SKM-1 (cell line): Measurements from ENCODE around the gene NHLH2.

Experiments
- DNase-seq: peaks from one replicate; lab custom pipeline; 2025; ENCODE audit not compliant: unreplicated experiment; lab: John Stamatoyannopoulos, UW

The NHLH2 gene

DNA sequence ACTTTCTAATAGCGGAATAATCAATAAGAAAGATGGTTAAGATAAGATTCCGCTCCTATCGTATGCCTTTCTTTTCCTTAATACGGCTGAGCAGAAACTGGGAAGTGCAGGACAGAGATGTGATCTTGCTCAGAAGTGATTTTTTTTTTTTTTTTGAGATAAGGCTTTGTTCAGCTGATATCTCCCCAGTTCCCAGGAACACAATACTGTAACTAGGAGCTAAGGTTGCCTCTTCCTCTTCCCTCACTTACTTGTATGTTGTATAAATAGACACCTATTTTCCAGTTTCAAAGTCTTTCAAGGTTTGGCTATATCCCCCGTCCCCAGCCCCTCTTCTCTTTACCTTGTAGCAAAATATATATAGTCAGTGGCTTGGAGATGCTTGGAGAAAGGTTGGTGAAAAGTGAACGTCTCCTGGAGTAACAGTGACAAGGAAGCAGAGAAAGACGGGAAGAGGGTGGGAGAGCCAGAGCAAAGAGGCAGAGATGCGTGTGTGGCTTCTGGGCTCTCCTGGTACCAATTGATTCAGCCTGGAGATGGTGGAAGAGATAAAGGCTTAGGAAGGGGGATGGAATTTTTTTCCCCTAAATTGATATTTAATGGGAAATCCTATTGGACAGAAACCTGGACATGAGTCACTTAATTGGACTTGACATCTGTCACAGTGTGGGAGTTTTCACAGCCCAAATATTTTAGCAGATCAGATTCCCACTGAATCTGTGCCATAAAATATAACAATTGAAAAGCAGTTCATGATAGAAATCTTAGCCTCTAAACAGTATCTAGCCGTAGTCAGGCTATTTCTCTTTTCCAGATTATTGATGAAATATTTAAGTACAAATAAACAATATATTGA, at the start of gene NHLH2:
NHLH2 (minus strand) TSS at position 522 of the 856 bp plus-strand sequence. CDS start 2,754 bp downstream, outside the sequence.
- no peak for DNase-seq

DNA sequence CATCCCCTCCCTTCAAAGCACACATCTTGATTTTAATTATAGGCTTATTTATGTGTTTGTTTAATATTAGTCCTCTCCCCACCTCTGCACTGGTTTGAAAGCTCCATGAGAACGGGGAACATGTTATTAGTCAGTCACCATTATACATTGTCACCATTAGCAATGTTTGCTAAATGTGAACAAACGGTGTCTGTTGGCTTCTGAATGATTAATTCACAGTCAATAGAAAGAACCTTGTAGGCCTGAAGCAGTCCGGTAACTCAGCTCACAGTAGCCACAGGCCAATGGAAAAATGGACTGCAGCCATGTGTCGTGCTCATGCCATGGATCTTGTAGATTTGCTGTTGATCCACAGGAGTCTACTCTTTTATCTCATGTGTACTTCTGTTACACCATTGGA, 49.7 kb upstream of the NHLH2 start:
- no peak for DNase-seq

DNA sequence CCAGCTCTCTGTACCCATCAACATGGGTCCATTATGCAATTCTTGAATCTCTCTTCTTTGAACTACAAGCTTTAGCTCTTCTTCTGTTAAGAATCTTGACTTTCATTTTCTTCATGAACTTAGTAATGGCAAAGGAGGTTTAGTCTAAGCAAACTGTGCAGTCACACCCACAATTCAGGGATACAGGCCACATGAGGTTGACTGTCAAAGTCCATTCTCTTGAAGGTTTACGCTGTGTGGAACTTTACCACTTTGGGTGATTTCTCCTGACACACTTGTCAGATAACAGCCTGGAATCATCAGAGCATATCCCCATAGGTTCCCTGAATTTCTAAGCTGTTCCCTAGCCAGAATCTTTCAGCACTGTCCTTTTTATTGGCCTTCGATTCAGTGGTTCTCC, 48.0 kb upstream of the NHLH2 start:
- no peak for DNase-seq

DNA sequence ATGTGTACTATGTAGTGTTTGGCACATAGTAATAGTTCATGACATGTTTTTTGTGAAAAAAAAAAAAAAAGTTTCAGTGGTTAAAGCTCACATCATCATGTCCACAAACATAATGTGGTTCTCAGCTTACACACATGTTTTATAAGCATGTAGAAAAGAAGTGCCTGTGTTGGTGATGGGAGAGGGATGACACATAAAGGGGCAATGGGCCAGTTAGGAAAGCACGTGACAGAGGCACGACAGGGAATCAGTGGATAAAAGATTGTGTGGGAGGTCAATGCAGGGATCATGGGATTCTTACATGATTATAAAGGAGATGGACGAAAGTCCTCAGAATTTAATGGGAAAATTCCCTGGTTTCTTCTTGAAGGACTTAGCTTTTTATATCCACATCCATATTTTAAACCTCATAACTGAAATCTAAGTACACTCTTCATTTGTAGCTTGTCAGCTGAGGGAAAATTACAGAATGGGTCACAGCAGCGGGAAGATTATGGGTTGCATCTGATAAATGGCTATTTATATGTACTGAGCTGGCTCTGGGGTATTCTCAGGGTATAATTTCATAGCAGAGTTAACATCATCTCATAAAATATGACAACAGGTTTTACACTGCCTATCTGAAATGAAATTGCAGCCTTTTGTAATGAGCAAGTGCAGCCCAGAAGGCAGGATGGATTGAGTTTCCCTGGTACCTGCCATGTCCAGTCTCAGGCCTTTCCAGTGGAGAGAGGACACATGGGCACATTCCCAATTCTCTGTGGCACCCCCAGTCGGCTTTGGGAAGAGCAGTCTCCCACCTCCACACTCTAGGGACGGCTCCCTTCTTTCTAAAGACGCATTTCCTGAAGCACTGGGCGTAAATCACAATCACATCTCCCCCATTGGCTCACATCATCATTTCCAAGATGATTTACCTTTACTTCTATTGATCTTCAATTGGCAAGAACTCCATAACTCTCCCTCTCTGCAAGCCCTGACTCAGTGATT, 42.3 kb upstream of the NHLH2 start:
- no peak for DNase-seq

DNA sequence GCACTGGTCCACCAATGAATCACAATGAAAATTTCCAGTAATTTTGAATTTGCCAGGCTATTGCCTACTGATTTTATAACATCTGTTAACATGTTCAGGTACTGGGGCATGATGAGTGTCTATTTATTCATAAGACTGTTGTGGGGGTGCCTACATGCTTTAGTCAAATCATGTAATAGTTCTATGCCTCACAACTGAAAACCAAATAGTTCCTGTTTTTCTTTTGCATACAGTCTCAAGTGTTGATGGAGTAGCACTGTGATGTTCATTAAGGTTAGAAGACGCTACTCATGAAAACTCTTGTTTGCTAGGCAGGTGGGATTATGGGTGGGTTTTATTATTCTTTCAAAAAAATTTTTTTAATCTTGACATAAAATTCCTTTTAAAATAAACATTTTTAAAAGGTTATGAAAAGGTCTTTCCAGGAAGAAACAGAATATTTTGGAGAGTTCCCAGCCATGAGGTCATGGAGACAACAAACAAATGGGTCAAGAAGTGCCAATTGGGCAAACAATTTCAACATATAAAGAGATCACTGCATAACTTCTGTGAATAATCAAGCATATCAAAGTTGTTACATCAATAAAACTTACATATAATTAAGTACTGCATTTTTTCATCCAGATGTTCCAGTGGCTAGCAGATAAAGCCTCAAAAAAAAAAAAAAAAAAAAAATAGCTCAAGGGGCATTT, 40.2 kb upstream of the NHLH2 start:
- no peak for DNase-seq

DNA sequence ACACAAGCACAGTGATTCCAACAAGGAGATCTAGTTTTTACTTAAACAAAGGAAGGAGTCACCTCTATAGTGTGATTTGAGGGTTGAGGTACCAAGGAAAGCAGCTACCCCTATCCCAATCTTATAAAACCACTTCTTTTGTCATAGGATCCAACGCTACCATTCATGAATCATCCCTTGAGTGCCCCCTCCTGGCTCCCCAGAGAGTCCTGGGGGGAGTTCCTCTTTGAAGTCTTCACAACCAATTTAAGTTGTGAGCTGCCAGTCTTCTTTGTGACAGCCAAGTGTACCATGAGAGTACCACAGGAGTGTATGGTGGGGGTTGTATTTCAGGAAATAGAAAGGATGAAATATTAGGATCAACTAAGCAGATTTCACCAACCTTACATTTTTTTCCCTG, 39.1 kb upstream of the NHLH2 start:
- DNase-seq = no peak

DNA sequence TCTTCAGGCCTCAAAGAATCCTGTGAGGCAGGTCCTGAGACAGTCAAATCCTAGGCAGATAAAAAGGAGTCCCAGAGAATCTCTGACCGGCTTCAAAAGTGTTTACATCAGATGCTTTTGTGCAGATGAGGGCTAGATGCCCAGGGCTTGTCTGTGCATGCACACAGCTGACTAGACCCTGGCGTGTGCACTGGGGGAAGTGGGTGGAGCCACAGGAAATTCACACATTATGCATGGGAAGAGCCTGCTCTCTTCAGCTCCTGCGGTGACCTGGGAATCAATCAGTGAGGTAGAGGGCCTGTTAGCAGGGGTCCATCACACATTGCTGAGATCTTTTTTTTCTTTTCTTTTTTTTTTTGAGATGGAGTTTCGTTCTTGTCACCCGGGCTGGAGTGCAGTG, 36.6 kb upstream of the NHLH2 start:
- DNase-seq = no peak

DNA sequence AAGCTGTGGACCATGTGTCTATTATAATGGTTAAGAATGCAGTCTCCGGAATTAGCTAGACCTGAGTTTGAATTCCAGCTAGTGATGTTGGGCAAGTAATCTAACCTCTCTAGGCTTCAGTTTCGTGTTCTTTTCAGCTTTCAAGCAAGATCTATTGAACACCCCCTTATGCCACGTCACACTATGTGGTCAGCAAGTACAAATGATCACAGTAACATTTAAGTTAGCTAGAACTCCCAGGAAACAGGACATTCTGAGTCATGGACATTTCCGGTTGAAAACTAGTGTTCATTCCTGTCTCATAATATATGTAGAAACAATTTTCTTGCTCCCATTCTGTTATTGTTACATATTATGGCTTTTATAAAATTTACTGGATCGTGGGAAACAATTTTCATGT, 34.0 kb upstream of the NHLH2 start:
- no peak for DNase-seq

DNA sequence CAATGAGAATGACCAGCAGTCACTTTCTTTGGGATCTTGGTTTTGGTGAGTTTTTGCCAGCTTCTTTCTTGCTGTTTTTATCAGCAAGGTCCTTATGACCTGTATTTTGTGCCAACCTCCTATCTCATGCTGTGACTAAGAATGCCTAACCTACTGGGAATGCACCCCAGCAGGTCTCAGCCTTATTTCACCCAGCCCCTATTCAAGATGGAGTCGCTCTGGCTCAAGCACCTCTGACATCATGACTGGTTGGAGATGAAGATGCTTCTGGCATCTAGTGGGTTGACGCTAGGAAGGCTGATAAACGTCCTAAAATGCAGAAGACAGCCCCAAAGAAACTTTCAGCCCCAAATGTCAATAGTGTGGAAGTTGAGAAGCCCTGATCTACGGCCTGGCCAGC, 33.6 kb upstream of the NHLH2 start:
- no peak for DNase-seq

DNA sequence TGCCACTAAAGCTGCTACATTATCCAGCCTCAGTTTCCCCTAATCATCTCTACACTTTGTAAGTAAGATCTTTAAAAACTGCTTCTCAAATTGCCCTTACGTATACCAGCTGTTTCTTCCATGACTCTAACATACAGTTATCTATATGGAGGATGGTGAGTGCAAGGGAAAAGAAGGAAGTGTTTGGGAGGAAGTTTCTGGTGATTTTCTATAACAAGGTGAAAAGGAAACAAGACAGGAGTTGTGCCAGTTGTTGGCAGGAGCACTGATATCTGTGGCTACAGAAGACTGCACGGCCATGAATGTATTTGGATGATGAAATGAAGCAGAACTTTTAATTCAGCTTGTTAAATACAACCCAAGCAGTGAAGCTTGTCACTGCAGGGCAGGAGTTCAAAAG, 32.3 kb upstream of the NHLH2 start:
- DNase-seq = peak; percentile 65

DNA sequence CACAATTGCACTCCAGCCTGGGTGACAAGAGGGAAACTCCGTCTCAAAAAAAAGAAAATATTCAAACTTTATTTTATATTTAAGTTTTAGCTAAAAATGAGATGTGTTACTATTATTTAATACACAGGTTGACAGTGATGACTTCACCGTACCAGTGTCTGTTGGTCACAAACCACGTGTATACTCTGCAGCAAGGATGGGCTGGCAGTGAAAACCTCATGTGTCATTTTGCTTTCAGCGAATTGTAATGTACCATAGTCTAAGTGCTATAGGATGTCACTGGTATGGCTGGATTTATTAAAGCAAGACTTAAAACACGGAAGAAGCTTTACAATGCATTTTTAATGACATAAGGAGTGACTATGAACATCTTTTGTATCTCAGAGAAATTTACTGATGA, 28.1 kb upstream of the NHLH2 start:
- DNase-seq = no peak

DNA sequence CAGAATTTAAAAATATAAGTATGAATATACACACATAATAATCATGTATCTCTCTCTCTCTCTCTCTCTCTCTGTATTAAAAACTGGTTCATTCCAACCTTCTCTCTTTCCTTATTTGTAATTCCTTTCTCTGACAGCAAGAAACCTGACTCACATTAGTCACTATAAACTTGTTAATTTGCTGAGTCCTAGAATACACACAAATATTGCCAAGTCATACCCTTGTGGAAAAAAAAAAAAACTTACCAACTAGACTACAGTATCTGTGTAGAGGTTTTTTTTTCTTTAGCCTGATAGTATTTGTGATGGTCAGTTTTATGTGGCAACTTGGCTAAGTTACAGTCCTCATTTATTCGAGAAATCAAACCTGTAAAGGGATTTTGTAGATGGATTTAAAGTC, 26.3 kb upstream of the NHLH2 start:
- DNase-seq = no peak

DNA sequence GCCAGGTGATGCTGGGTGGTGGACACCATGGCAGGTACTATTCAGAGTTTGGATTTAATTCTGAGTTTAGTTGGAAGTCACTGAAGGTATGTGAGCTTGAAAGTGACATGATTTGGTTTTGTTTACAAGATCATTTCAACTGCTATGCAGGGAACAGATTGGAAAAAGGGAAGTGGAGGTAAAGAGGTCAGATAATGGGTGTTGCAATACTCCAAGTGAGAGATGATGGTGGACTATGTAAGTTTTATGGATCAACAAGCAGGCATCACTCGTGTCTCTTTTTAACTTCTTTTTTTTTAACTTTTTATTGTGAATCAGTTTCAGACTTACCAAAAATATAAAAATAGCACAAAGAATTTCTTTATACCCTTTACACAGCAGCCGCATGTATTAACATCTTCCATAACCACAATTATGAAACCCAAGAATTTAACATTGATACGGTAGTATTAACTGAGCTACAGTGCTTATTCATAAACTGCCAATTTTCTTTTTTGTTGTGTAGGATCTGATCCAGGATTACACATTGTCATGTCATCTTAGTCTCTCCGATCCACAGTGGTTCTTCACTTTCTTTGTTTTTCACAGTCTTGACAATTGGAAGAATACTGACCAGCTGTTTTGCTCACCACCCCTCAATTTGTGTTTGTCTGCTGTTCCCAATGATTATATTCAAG, 24.9 kb upstream of the NHLH2 start:
- peak; percentile 75 for DNase-seq

DNA sequence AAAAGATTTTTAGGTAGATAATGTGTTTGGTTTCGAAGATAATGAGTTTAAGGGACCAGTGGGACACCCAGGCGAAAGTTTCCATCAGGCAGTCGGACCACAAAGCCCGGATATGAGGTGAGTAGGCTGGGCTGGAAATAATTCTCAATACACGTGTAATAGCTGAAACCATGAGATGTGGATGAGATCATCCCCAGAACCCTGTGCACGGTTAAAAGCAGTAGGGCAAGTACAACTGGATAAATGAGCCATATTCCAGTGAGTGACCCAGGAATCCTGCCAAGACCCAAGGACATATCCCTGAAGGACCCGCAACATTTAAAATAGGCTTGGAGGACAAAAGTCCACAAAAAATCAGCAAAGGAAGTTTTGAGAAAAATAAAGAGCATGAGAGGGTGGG, 21.5 kb upstream of the NHLH2 start:
- DNase-seq = no peak

DNA sequence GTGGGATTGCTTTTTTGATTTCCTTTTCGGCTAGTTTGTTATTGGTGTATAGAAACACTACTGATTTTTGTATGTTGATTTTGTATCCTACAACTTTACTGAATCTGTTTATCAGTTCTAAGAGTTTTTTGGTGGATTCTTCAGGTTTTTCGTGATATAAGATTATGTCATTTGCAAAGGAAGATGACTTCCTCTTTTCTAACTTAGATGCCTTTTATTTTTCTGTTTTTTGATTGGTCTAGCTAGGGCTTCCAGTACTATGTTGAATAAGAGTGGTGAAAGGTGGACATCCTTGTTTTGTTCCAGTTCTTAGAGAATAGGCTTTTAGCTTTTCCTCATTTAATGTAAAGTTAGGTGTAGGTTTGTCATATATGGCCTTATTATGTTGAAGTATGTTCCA, 13.1 kb upstream of the NHLH2 start:
- DNase-seq = no peak

DNA sequence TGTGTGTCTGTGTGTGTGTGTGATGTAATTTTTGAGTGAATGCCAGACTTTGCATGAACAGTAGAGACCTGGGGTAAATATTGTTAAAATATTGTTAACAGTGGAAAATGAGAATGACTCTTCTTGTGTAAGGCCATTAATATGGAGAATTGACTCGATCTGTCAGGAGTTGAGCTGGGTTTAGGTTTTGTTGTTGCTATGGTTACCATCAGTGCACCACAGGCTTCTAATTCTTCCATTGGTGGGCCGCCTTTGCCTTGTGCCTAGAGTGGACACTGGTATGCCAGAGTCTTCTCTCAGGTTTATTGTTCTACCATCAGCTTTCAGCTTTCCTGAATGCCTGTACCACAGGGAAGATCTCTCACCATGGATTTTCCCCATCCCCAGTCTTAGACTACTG, 10.0 kb upstream of the NHLH2 start:
- DNase-seq = no peak

DNA sequence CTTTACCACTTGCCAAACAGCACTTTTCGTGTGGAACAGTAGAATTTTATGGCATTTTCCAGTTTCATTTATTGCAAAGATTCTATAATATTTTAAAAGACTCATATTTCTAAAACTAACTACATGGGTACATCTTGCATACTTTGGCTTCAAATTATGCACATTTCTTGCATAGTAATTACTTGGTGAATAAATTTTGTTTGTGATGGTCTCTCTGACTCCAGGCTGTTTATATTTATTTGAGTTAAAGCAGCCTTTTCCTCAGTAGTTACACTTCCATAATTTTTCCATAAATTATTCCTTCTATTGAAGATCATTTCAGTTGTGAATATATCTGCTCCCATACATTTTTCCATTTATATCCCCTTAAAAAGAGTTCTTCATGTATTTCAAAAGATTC, 6.9 kb upstream of the NHLH2 start:
- no peak for DNase-seq

DNA sequence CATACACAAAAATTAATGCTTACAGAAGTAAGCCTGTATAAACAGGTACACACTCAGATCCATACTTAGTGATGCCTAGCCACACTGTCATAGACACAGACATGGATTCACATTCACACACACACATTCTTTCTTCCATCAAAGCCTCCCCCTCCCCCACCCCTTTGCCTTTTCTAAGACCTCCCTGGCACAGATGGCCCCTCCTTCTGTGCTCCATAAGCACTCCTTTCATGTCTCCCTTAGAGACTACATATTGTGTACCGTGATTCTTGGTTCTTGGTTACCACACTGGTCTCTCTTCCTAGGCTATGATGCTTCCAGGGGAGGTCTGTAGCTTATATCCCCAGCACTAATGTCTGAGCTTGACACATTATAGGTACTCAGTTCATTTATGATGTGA, 2.0 kb upstream of the NHLH2 start:
- no peak for DNase-seq

DNA sequence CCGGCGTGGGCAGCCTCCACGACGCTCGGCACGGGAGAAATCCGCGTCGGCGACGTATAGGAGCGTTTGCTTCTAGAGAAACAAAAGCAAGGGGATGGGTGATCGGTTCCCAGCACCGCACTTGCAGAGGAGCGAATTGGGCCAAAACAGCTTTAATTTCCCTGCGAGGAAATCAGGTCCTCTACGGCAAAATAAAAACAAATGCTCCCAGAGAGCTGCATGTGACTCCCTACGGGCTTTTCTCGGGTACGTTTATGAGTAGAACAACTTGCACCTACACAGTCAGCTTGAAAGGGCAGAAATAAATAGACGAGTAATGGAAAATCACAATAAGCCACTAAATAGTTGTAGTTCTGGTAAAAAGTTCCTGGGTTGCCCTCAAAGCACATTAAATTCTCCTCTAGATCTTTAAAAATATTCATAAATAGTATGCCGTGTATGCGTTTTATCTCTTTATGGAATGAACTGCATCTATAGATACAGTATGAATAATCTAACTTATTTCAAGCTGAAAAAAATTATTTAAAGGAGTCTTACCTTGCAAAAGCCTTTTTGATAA, 1.2 kb downstream of the NHLH2 start:
- no peak for DNase-seq

DNA sequence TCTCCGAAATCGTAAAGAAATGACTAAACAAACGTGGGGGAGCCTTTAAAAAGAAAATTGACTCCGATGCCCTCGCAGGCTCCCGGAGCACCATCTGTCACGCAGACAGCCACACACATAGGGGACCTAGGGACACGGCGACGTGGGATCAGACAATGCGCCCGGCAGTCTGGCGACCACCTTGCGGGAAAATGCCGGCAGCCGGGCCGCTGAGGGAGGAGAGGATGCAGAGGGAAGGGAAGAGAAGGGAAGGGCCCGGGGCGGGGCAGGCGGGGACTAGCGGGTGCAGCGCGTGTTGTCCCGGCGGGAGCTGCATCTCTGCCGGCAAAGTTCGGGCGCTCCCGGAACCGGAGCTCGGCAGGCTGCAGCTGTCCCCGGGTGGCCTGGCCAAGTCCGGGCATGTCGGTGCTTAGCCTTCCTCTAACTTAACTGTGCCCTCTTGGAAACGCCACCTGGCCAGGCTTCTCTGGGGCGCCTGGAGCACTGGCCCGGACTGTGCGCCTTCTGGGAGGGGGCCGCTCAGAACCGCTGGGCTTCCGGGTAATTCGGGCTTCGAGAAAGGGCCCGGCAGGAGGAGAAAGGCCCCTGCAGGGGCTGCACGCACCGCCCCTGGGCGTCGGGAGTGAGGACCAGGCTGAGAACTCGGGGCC, 1.8 kb downstream of the NHLH2 start:
- DNase-seq = no peak
